Hepatocyte (in vitro differentiated cells): Measurements from ENCODE around the gene RFFL. TPM values are rescaled to one million over a fixed set of nuclear protein-coding genes. Genes with fewer than 3 reads are reported as not detected.
"Not testable (repeated sequence)": the region's sequence is repeated elsewhere in the genome, so short reads cannot be mapped to it uniquely, and the experiment has no call there.

Source experiments
- DNase-seq: peaks from one replicate; pipeline ENCODE4 v3.0.0-alpha.2; 2016; ENCODE audit warnings: low spot score
- H2AFZ ChIP-seq: fragments of 200-600 bp; sonication (generic); 2 replicates; pipeline ENCODE4 v1.6.0; 2016; ENCODE audit warnings: antibody characterized with exemption, mild to moderate bottlenecking
- H3K27ac ChIP-seq: fragments of 200-600 bp; sonication (generic); 2 replicates; pipeline ENCODE4 v1.5.1; 2016; ENCODE audit warnings: mild to moderate bottlenecking
- H3K27me3 ChIP-seq: fragments of 200-600 bp; sonication (generic); 2 replicates; pipeline ENCODE4 v1.6.1; 2016
- H3K36me3 ChIP-seq: fragments of 200-600 bp; sonication (generic); replicated peaks from 2 replicates; pipeline ENCODE4 v1.5.1; 2016; ENCODE audit warnings: low read depth; ENCODE audit not compliant: insufficient read depth
- H3K4me1 ChIP-seq: fragments of 200-600 bp; sonication (generic); 2 replicates; pipeline ENCODE4 v1.5.1; 2016; ENCODE audit warnings: mild to moderate bottlenecking, moderate library complexity; ENCODE audit not compliant: insufficient read depth
- H3K4me2 ChIP-seq: fragments of 200-600 bp; sonication (generic); 2 replicates; pipeline ENCODE4 v1.6.0; 2016
- H3K4me3 ChIP-seq: fragments of 200-600 bp; sonication (generic); 2 replicates; pipeline ENCODE4 v1.5.1; 2016; ENCODE audit warnings: mild to moderate bottlenecking
- H3K79me2 ChIP-seq: fragments of 200-600 bp; sonication (generic); 2 replicates; pipeline ENCODE4 v1.6.0; 2017; ENCODE audit warnings: mild to moderate bottlenecking
- H3K9me2 ChIP-seq: fragments of 200-600 bp; sonication (generic); replicated peaks from 2 replicates; pipeline ENCODE4 v1.6.0; 2017; ENCODE audit warnings: mild to moderate bottlenecking; ENCODE audit not compliant: insufficient read depth
- H3K9me3 ChIP-seq: fragments of 200-600 bp; sonication (generic); 2 replicates; pipeline ENCODE4 v1.5.1; 2016; ENCODE audit warnings: low read depth, mild to moderate bottlenecking
- H4K20me1 ChIP-seq: fragments of 200-600 bp; sonication (generic); 2 replicates; pipeline ENCODE4 v1.6.0; 2016; ENCODE audit warnings: mild to moderate bottlenecking; ENCODE audit not compliant: insufficient read depth, poor library complexity, severe bottlenecking
- CTCF ChIP-seq: fragments of 200-600 bp; sonication (generic); IDR thresholded peaks from 2 replicates; pipeline ENCODE4 v1.5.1; 2016; ENCODE audit warnings: antibody characterized with exemption, mild to moderate bottlenecking; ENCODE audit not compliant: poor library complexity
- EZH2 ChIP-seq: fragments of 200-600 bp; sonication (generic); IDR thresholded peaks from 2 replicates; pipeline ENCODE4 v1.6.1; 2016; ENCODE audit warnings: antibody characterized with exemption, mild to moderate bottlenecking, borderline replicate concordance
- EZH2phosphoT487 ChIP-seq: fragments of 200-600 bp; sonication (generic); IDR thresholded peaks from one replicate; pipeline ENCODE4 v1.6.1; 2018; ENCODE audit warnings: antibody characterized with exemption, mild to moderate bottlenecking, low read depth, moderate library complexity; ENCODE audit not compliant: unreplicated experiment, severe bottlenecking
- WGBS: methylation state at CpG from one replicate; pipeline ENCODE4 v1.1.6; 2016; ENCODE audit warnings: low lambda C conversion rate; ENCODE audit errors: missing lambda C conversion rate; 5-methylcytosine and 5-hydroxymethylcytosine counted together
- polyA plus RNA-seq: library from polyadenylated mRNA; unstranded; fragments of >200 nt; fragmentation: Nextera tagmentation; extraction: Ambion mirVana; gene quantifications from 2 replicates; pipeline ENCODE4 v1.2.1, GENCODE V29; 2016
- total RNA-seq: library from RNA; depleted of rRNA; stranded (reverse); fragments of >200 nt; gene quantifications from 2 replicates; pipeline ENCODE4 v1.2.3, GENCODE V29; 2014

Gene RFFL
- total and polyA plus RNA-seq, 2 experiments from 2014 or later, result 12.9 to 22.7 TPM

GRCh38 chr17:35095741-35096140 lies 32.2 kb upstream of the RFFL start:
- Histone ChIP-seq H4K20me1 (no peaks in the 10 kb centered on the region), H3K27ac (no peak overlapping the region), H3K9me2 (no peaks in the 10 kb centered on the region), H3K4me1 (no peaks in the 10 kb centered on the region), H3K4me2 (no peak overlapping the region), H2AFZ (no peak overlapping the region), H3K79me2 (no peaks in the 10 kb centered on the region), H3K4me3 (no peak overlapping the region), H3K9me3 (no peaks in the 10 kb centered on the region), H3K27me3 (no peaks in the 10 kb centered on the region), H3K36me3 (no peaks in the 10 kb centered on the region)
- 94% methylated on average over 1 of the region's 1 CpG for WGBS
- no peak for DNase-seq
- no peak for TF ChIP-seq EZH2
- no peak for TF ChIP-seq EZH2phosphoT487
- TF ChIP-seq CTCF, result no peak

GRCh38 chr17:35094902-35095301 lies 31.4 kb upstream of the RFFL start:
- Histone ChIP-seq H3K4me2 (no peak overlapping the region), H3K27me3 (no peaks in the 10 kb centered on the region), H3K36me3 (no peaks in the 10 kb centered on the region), H3K4me1 (no peaks in the 10 kb centered on the region), H3K9me3 (no peaks in the 10 kb centered on the region), H2AFZ (no peak overlapping the region), H3K9me2 (no peaks in the 10 kb centered on the region), H3K27ac (no peak overlapping the region), H4K20me1 (no peaks in the 10 kb centered on the region), H3K79me2 (no peaks in the 10 kb centered on the region), H3K4me3 (no peak overlapping the region)
- TF ChIP-seq EZH2phosphoT487 (no peak), EZH2 (no peak), CTCF (no peak)
- WGBS, result 85% methylated on average over 2 of the region's 2 CpGs
- no peak for DNase-seq

- H2AFZ ChIP-seq, result not testable (repeated sequence)
- 95% methylated on average over 11 of the region's 11 CpGs for WGBS
- peaks cover 15% of the 10 kb centered on the region for H3K79me2 ChIP-seq
Observed at GRCh38 chr17:35090707-35091106, 27.2 kb upstream of the RFFL start.

GRCh38 chr17:35089586-35090296 lies 26.2 kb upstream of the RFFL start:
- no peaks in the 10 kb centered on the region for H3K9me3 ChIP-seq
- peak overlapping the region; percentile 59 for H3K27ac ChIP-seq
- no peaks in the 10 kb centered on the region for H3K9me2 ChIP-seq
- H3K36me3 ChIP-seq, result no peaks in the 10 kb centered on the region
- TF ChIP-seq EZH2 (no peak), EZH2phosphoT487 (no peak), CTCF (no peak)
- H3K27me3 ChIP-seq, result no peaks in the 10 kb centered on the region
- H3K4me2 ChIP-seq, result peak overlapping the region; percentile 81
- H3K79me2 ChIP-seq, result peaks cover 24% of the 10 kb centered on the region
- H4K20me1 ChIP-seq, result no peaks in the 10 kb centered on the region
- WGBS, result 44% methylated on average over 22 of the region's 22 CpGs
- peak; percentile 51 for DNase-seq
- peaks cover 7% of the 10 kb centered on the region for H3K4me1 ChIP-seq
- peak overlapping the region; percentile 72 for H2AFZ ChIP-seq
- H3K4me3 ChIP-seq, result peak overlapping the region; percentile 24

More at GRCh38 chr17:35090707-35091106, 27.2 kb upstream of the RFFL start:
- not testable (repeated sequence) for H4K20me1 ChIP-seq, DNase-seq, H3K9me2 ChIP-seq, H3K36me3 ChIP-seq, H3K9me3 ChIP-seq, H3K4me3 ChIP-seq, H3K4me1 ChIP-seq, H3K4me2 ChIP-seq, H3K27me3 ChIP-seq, H3K27ac ChIP-seq
